HL-60/S4 (cell line): ENCODE data around the gene WRAP73.

Experiments used
- in situ Hi-C: fragments of 300-500 bp; cut with MboI; formaldehyde crosslinking; loops from 2 replicates; pipeline ENCODE4 v1.14.3; 2022; ENCODE audit warnings: low sequenced_read_pairs

Gene WRAP73

DNA sequence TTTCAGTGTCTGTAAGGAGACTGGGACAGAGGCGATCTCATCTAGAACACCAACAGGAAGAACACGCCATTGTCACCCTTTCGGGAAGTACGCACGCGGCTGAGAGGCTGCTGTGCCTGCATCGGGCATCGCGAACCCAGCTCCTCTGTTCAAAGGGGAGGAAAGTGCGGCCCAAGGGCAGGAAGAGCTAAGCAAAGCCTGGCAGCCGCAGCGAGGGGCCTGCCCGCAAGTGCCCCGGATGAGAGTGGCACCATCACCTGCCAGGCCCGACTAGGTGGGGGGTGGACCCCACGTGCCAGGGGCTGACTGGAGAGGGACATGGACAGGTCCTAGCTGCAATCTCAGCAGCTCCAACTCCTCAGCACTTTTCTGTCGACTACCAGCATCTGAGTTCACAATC, 17.6 kb downstream of the WRAP73 start:
- in situ Hi-C loops = no loop called here

DNA sequence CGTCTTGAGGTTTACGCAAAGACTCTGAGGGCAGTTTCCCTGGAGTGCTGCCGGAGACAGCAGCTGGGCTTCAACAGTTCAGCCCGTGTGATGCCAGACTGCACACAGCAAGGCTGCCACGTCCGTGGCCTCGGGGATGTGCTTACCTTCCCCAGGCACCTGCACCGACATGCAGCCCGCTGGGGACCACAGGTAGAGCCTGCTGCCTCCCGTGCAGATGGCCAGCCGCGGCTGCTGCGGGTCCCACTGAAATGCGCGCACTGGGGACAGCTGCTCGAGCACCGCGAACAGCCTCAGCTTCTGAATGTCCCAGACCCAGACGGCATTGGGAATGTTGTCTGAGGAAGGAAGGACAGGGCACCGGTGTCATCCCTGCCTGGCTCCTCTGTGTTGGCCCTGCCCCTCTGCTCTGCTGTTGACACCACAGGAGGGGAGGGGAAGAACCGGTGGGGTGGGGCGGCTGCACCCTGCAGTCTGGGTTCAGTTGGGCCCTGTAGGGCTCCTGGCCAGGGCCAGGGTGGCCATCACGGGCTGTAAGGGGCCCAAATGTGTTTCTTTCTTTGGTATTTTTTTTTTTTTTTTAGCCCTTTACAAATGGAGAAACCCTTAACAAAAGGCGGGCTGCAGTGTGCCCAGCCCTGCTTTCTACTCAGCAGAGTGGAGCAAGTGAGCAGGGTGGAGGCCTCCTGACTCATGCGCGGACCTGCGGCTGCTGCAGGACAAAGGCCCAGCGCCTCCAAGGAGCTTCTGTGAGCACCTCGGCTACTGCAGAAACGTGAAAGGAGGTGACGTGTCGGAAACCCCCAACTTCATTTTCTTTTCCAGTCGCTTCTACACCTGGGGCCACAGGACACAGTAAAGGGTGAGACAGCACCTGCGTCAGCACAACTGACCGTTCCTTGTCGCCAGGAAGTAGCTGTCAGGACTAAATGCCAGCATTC, 18.3 kb downstream of the WRAP73 start:
- in situ Hi-C loops = no loop called here

DNA sequence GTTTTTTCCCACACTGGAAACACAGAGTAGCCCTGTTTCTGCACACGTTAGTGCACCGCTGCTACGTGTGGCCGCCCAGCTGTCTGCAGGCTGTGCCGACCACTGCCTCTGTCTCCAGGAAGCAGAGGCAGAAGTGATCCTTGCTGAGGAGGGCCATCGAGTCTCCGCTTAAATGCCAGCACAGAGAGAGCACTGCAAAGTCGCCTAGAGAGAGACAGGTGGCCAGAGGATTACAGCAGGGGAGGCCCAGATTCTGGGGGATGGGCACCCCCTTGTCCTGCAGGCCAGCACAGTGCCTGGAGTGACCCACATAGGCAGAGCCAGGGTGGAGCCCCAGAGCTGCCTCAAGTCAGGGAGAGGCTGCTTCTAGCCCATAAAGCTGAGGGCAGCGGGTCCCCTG, 19.0 kb downstream of the WRAP73 start:
- in situ Hi-C loops = no loop called here

DNA sequence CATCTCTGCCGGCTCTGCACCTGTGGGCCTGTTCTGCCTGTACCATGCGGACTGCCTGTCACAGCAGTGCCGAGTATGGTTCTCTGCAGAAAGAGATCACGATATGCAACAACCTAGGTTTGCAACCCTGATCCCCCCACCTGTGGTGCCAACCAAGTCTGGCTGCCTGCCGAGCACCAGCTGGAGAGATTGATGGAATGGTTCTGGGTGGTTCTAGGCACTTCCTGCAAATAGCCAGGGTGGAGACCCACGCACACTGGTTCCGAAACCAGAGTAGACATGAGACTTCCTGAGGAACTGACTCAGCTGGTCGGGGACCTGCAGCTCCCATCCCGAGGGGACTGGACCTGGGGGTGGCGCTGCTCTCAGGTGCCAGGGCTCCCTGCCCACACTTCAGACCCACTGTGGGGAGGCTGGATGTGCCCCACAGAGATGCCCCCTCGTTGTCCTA, 19.7 kb downstream of the WRAP73 start:
- in situ Hi-C loops = no loop called here

DNA sequence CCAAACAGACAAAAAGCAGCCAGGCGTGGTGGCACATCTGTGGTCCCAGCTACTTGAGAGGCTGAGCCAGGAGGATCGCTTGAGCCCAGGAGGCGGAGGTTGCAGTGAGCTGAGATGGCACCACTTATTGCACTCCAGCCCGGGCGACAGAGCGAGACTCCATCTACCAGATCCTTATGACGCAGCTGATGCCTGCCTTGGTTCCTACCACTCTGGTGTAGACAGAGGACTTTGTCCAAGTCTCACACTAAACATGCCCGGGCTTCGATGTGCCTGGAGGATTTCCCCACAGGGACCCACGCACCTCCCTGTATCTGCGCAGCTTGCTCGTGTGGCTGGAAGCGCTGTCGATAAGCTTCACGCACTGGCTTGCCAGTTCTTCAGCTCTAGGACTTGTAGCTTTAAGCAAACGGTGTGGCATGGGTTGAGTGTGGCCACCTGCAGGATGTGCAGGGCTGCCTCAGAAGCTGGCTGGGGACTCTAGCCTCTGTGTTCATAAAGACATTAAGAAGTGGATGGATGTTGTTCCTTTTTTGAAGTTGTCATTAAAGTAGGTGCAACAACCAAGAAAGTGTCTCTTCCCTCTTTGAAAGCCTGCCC, 20.2 kb downstream of the WRAP73 start:
- in situ Hi-C loops = loop anchor here (10.0 kb wide), 1 partner anchor 145 kb away; no protein-coding TSS in a partner anchor

DNA sequence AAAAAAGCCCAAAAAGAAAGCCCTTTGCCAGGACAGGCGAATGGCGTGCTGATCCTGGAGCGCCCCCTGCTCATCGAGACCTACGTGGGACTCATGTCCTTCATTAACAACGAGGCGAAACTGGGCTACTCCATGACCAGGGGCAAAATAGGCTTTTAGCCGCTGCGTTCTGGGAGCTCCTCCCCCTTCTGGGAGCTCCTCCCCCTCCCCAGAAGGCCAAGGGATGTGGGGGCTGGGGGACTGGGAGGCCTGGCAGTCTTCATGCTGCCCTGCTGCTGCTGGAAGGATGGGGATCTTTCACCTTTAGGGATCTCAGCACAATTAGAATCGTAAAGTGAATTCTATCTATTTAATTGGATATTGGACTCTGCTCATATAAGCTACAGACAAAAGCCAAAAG, 21.5 kb downstream of the WRAP73 start:
- in situ Hi-C loops = loop anchor here (10.0 kb wide), 1 partner anchor 144 kb away; no protein-coding TSS in a partner anchor

DNA sequence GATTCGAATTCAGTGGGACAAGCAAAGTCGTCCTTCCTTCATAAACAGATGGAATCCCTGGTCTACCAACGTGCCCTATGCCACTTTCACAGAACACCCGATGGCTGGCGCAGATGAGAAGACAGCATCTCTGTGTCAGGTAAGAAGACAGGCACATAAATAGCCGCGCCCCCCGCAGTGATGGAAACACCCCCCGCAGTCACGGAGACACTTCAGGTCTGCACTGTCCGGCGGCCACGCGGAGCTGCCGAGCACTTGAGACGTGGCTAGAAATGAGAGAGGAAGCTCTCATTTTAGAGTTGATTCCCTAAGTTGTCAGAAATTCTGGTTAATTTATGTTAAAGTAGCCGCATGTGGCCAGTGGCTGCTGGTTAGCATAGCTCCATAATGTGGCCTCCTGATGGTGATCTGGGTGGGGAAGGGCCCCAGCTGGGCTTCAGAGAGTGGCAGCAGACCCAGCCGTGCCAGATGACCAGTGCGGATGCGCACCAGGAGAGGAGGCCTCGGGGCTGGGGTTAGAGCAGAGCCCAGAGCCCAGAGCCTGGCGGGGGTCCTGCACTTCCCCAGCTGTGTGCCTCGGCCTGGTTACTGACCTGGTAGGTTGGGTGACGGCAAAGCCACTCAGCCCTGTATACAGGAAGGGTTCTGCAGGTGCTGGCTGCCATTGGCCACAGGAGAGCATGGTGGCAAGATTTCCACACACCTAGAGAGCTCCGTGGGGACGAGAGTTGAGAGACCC, 22.2 kb downstream of the WRAP73 start:
- in situ Hi-C loops = loop anchor here (10.0 kb wide), 1 partner anchor 143 kb away; no protein-coding TSS in a partner anchor

DNA sequence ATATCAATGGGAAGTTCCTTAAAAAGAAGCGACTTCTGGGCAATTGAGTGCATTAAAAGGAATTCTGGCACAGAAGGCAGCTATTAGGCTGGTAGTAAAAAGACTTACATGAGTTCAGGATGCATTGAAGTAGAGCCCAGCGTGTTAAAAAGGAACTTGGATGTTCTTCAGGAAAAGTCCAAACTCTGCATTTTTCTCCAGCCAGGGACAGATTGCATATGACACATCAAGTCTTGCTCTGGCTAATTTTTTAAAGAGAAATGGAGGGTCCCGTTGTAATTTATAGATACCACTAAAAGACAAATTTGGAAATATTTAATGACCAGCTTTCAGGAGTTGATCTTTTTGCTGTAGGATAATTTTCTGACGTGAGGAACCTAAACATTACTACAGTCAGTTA, 23.9 kb downstream of the WRAP73 start:
- in situ Hi-C loops = loop anchor here (10.0 kb wide), 1 partner anchor 141 kb away; no protein-coding TSS in a partner anchor

DNA sequence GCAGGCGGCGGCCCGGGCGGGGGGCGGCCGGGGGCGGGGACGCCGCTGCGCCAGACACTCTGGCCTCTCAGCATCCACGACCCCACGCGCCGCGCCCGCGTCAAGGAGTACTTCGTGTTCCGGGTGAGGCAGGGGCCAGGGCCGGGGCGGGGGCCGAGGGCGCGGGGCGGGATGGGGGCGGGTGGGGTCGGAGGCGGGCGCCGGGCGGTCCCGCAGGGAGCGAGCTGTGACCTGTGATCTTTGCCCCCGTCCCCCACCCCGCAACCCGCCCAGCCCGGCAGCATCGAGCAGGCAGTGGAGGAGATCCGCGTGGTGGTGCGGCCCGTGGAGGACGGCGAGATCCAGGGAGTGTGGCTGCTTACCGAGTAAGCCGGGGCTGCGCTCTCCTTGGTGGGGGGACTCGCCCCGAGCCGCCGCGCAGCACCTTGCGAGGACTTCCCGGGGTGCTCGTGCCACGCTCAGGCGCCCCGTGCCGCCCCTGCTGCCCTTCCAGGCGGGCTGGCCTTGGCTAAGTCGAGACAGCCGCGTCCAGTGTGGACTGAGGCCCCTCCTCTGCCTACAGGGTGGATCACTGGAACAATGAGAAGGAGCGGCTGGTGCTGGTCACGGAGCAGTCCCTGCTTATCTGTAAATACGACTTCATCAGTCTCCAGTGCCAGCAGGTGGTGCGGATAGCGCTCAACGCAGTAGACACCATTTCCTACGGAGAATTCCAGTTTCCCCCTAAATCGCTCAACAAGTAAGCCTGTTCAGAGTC, 24.6 kb downstream of the WRAP73 start:
- in situ Hi-C loops = loop anchor here (10.0 kb wide), 1 partner anchor 141 kb away; no protein-coding TSS in a partner anchor

DNA sequence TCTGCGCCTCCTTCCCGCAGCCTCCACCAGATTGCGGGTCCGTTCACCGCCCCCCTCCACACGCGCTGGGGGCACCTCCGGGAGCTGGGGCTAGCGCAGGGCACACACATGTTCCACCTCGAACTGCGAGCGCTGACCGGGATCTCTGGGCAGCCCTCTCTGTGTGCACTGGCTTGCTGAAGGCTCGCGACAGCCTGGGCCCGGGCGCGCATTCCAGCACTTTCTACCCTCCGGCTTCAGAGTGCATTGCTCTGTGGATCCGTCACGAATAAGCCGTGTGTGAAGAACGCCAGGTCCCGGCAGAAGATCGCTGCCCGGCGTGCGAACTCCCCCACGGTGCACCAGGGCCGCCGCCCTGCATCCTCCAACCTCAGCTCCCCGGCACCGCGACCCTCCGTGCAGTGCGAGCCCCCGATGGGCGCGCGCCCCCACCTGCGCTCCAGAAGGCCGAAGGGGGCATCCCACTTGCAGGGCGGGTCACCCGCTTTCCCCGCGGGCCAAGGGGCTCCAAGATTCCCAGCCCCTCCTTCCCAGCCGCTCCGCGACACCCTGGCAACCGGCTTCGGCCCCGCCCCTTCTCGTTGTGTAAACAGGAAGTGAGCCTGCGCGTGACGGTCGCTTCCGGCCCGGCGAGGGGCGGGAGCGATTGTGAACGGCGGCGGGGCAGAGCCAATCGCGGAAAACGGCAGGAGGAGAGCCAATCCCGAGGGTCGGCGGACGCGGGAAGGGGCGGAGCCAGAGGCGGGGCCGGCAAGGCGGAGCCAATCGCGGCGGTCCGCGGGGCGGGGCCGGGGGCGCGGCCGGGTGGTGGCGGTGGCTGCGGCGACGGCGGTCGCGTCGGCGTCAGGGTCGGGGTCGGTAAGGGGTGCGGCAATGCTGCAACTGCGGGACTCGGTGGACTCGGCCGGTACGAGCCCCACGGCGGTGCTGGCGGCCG, 25.4 kb downstream of the WRAP73 start, which contains the start of gene TPRG1L:
TPRG1L (plus strand) TSS at position 816 of the 937 bp plus-strand sequence; CDS start at position 874, 58 bp downstream.
- in situ Hi-C loops = loop anchor here (10.0 kb wide), 1 partner anchor 140 kb away; no protein-coding TSS in a partner anchor

DNA sequence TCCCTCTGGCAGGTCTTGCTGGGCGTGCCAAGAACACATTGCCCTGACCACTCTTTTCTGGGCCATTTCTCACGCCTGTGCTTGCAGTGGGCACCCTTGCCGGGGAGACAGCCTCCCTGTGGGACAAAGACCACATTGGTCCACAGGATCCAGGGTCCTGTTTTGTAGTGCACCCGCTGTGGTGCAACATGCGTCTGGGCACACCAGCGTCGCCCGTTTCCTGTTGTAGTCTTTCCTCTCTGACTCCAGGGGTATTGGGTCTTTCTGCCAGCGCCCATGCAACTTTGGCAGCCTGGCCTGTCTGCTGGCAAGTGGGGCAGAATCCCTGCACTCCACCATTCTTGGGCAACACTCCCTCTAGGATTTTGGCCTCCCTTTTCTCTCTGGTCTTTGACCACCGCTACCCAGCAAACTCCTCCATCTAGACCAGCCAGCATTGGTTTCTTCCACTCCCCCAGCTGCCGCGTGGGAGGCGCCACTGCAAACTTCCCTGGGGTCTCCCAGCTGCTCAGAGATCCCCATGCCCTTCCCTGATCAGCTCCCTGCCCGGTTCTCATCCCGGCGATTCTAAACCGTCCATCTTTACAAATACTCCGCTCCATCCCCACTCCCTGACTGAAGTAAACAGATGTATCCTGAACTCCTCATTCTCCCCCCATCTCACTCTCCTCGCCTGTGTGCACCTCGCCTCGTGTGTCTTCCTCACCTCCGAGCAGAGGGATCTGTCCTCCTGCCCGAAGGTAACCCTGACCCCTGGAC, 26.3 kb downstream of the WRAP73 start:
- in situ Hi-C loops = loop anchor here (10.0 kb wide), 1 partner anchor 139 kb away; no protein-coding TSS in a partner anchor

DNA sequence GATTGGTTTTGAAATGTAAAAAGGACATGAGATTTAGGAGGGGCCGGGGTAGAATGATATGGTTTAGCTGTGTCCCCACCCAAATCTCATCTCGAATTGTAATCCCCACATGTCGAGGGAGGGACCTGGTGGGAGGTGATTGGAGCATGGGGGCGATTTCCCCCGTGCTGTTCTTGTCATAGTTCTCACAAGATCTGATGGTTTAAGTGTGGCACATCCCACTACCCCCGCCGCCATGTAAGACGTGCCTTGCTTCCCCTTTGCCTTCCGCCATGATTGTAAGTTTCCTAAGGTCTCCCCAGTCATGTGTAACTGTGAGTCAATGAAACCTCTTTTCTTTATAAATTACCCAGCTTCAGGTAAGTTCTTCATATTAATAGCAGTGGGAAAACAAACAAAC, 27.8 kb downstream of the WRAP73 start:
- in situ Hi-C loops = loop anchor here (10.0 kb wide), 1 partner anchor 137 kb away; no protein-coding TSS in a partner anchor

DNA sequence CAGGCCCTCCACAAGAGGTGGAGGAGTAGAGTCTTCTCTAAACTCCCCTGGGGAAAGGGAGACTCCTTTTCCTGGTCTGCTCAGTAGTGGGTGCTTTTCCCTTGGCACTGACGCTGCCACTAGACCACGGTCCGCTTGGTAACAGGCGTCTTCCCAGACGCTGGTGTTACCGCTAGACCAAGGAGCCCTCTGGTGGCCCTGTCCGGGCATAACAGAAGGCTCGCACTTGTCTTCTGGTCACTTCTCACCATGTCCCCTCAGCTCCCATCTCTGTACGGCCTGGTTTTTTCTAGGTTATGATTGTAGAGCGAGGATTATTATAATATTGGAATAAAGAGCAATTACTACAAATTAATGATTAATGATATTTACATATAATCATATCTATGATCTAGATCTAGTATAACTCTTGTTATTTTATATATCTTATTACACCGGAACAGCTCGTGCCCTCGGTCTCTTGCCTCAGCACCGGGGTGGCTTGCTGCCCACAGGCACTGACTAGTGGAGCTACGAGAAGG, 28.7 kb downstream of the WRAP73 start:
- in situ Hi-C loops = loop anchor here (10.0 kb wide), 1 partner anchor 136 kb away; no protein-coding TSS in a partner anchor

DNA sequence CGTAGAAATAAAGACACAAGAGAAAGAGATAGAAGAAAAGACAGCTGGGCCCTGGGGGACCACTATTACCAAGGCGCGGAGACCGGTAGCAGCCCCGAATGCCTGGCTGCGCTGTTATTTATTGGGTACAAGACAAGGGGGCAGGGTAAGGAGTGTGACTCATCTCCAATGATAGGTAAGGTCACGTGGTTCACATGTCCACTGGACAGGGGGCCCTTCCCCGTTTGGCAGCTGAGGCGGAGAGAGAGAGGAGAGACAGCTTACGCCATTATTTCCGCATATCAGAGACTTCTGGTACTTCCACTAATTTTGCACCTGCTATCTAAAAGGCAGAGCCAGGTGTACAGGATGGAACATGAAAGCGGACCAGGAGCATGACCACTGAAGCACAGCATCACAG, 29.2 kb downstream of the WRAP73 start:
- in situ Hi-C loops = loop anchor here (10.0 kb wide), 1 partner anchor 136 kb away; no protein-coding TSS in a partner anchor

DNA sequence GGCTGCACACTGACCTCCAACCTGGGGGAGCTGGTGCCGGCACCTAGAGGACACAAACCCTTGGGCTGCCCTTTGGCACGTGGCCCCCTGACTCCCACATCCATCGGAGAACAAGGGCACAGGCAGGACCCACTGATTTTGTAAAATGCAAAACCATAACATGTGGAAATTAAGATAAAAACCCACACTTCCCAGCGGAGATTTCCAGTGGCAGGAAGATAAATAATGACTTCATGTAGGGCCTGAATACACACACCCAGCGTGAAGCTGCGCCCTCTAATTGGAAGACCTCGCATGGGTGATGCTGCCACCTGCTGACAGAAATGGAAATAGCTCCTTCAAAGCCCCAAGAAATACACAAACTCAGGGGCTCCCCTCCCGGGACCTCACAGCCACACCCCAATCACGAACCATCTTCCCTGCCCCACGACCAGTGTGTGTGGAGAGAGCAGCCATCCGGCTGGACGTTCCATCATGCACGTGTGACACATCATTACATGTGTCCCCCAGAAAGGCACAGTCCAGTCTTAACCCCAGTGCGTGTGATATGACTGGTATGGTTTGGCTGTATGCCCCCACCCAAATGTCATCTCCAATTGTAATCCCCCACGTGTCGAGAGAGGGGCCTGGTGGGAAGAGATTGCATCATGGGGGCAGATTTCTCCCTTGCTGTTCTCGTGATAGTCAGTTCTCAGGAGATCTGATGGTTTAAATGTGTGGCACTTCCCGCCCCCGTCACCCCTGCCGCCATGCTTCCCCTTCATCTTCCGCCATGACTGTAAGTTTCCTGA, 30.8 kb downstream of the WRAP73 start:
- in situ Hi-C loops = no loop called here

DNA sequence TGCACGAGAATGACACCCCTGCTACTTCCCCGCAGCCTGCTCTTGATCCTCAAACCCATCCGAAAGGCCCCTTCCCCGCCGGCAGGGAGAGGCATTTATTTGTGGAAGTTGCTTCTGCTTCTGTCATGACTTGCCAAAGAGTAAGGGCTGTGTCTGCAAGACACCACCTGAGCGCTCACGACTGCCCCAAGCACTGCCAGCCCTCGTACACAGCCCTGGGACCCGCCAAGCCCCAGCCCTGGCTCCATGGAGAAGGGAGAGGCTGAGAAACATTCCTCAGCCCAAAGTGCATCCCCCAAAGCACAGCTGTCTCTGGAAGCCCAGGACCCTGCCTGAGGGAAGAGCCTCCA, 31.4 kb downstream of the WRAP73 start:
- in situ Hi-C loops = no loop called here

DNA sequence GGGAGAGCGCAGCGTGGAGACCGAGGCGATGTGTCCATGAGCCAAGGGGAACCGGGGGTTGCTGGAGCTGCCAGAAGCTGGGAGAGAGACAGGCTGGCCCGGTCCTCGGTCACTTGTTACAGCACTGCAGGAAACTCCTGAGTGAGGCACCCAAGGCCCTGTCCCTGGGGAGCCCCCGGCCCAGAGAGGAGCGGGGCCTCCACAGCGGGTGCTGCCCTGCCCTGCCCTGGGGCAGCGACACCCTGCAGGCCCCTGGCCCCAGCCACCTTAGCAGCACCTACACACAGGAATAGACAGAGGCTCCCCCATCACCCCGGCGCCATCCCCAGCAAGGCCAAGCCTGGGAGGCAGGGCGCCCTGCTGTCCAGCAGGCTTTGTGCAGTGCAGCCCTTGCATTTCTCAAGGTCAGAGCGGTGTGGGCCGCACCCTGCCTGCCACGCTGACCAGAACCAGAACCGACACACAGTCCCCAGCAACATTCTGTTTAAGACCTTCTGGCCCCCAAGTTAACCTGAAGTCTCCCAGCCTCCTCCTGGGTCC, 32.0 kb downstream of the WRAP73 start:
- in situ Hi-C loops = no loop called here
